ENCODE results near the gene GNPAT. TPM values are rescaled to one million over a fixed set of nuclear protein-coding genes. Genes with fewer than 3 reads are reported as not detected.
A peak's percentile ranks its signal among the peaks of the same experiment; 100 is the strongest.

GNPAT gene
- total RNA-seq (2014; rRNA removed; shearing (Covaris generic)): 94.4 and 95.9 TPM in 2 replicates
- 54.1 and 78.1 TPM in 2 replicates for polyA plus RNA-seq (2014; cell fraction: nucleus; rRNA removed)

DNA sequence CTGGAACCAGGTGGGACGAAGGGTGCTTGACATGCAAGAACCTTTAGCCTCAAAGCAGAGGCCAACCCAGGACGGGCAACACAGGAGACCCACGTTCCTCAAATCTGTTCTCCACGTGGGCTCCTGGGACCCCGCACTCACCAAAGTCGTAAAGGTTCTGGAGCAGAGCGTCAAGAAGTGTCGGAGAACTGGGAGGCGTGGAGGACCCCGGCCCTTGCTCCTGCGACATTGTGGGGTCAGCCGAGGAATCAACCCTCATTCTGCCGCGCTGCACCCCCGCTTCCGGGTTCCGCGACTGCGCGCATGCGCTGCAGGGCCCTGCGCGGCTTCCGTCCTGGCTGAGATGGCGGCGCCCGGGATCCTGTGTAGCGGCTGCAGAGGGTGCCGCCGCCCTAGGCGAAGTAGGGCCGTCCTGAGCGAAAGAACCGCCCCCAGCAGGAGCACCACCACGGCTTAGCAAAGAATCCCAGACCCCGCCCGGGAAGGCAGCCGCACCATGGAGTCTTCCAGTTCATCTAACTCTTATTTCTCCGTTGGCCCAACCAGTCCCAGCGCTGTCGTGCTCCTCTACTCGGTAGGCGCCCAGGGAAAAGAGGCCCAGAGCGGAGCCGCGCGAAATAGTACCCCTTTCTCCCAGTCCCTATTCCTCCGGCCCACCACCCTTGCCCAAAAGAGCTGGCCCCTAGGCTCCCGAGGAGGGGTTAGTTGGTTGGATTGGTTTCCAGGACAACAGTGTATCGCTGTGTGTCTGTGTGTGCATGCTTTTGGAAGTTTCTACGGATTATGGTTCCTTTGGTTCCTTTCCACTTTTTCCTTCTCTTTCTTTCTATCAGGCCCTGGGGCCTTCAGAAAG is at the start of gene GNPAT:
TSS of gene GNPAT (plus strand) at position 330 of the 853 bp plus-strand sequence. CDS start at position 497, 167 bp downstream.
- peak; percentile 86 for DNase-seq (ENCODE audit: extremely low read depth, low read depth)

DNA sequence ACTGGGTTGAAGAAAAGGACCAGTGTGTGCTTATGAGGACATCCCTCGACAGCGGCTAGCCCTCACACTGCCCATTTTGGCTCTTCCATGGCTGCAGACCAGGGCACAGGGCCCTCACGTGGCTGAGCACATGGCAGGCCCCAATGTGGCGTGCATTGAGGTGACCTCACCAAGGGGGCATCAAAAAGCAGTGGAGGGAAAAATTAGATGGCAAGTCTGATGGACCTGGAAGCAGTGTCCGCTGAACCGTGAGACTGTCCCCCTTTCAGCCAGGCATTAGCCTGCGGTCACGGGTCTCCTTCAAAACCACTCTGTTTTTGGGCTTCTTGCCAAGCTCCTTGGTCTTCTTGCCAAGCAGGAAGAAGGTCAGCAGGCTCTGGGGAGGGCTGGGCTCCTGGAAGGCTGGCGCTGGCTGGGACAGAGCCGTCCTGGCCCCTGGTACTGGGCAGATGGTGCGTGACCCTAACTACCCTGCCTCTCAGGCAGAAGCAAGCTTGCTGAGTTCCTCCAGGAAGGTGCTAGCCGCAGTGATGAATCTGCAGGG is 48.3 kb upstream of the GNPAT start:
- DNase-seq (ENCODE audit: extremely low read depth, low read depth): no peak

DNA sequence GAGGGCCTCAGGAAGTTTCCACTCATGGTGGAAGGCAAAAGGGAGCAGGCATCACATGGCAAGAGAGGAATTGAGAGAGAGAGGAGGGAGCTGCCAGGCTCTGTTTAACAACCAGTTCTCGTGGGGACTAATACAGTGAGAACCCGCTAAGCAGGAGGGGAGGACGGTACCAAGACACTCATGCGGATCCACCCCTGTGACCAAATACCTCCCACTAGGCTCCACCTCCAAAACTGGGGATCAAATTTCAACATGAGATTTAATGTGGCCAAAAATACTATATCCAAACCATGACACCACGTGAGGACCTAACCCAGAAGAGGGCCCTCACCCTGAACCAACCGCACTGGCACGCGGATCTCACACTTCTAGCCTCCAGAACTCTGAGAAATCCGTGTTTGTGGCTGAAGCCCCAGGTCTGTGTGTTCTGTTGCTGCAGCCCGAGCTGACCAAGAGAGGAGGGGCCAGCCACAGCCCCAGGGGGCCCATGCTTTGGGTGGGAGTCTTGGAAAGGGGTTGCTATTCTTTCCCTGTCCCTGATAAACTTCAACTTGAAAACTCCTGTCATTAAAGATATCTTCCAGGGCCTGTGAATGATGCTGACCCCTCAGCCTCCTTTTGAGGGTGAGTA is 47.2 kb upstream of the GNPAT start:
- no peak for DNase-seq (ENCODE audit: extremely low read depth, low read depth)

DNA sequence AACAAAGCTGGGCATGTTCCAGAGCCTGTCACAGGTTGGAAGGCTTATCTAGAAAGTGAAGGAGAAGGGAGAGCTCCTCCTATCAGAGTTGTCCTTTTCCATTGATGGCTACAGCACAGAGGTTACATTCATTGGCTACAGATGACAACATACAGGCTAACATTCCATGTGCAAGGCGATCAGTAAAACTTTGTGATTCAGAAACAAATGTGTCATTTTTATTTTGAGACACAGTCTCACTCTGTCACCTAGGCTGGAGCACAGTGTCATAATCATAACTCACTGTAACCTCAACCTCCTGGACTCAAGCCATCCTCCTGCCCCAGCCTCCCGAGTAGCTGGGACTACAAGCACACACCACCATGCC is 46.6 kb upstream of the GNPAT start:
- no peak for DNase-seq (ENCODE audit: extremely low read depth, low read depth)

DNA sequence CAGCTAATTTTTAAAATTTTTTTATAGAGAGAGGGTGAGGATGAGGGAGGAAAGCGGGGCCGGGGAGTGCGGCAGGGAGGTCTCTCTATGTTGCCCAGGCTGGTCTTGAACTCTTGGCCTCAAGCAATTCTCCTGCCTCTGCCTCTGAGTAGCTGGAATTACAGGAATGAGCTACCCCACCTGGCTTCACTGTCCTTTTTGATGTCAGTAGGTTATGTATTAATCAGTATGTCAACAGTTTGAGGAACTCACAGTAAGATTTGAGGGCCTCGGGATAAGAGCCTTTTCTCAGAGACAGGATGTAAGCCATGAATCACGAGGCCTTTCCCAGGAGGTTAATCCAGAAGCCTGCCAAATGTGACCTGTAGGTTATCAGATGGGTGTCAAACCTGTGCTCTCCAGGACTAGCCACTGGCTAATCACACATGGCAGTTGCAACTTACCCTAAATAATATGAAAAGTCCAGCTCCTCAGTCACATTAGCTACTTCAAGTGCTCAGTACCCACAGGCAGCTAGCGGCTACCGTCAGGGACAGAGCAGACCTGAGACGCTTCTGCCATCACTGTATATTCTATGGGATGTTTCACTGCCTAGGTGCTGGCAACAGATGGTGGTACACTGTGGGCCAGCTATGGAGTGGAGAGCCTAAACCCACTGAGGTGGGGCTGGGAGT is 46.0 kb upstream of the GNPAT start:
- DNase-seq (ENCODE audit: extremely low read depth, low read depth): no peak

DNA sequence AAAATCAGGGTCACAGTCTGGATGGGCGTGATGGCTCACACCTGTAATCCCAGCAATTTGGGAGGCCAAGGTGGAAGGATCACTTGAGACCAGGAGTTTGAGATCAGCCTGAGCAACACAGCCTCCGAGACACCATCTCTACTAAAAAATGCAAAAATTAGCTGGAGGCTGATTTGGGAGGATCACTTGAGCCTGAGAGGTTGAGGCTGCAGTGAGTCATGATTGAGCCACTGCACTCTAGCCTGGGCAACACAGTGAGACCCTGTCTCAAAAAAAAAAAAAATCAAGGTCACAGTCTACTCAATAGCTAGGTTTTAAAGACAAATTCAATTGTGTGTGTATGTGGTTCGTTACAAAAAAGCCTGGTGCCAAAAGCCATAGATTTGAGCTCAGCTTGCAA is 44.7 kb upstream of the GNPAT start:
- DNase-seq (ENCODE audit: extremely low read depth, low read depth): no peak

DNA sequence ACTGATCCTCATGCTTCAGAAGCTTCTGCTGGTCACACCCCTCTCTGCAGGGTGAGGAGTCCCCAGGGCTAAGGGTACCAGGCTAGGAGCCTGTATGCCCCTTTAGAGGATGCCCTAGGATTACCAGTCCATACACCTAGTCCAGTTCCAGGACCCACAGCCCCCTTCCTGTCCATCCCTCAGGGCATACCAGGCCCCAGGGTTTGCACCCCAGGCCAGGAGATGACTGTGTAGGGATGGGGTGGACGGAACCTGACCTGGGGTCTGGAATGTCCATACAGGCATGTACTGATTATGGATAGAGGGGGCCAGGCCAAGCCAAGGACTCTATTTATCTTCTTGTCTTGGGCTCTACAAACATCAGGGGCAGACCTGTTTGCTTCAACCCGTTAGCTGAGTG is 44.3 kb upstream of the GNPAT start:
- DNase-seq (ENCODE audit: extremely low read depth, low read depth): no peak

DNA sequence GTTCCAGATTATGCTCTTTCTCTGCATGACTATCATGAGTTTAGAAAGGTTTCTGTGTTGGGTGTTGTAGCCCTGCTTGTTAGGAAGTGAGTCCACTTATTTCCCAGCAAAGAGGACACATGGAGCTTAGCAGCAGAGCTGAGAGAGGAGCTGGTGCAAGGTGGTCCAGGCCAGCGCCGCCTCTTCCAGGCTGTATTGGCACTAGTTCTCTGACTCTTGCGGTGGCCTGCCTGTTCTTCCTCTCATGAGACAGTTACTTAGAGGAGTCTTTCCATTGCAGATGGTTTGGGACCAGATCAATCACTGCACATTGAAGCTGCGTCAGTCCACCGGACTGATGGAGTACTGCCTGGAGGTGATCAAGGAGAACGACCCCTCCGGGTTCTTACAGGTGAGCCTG is 41.1 kb upstream of the GNPAT start:
- DNase-seq (ENCODE audit: extremely low read depth, low read depth): no peak

DNA sequence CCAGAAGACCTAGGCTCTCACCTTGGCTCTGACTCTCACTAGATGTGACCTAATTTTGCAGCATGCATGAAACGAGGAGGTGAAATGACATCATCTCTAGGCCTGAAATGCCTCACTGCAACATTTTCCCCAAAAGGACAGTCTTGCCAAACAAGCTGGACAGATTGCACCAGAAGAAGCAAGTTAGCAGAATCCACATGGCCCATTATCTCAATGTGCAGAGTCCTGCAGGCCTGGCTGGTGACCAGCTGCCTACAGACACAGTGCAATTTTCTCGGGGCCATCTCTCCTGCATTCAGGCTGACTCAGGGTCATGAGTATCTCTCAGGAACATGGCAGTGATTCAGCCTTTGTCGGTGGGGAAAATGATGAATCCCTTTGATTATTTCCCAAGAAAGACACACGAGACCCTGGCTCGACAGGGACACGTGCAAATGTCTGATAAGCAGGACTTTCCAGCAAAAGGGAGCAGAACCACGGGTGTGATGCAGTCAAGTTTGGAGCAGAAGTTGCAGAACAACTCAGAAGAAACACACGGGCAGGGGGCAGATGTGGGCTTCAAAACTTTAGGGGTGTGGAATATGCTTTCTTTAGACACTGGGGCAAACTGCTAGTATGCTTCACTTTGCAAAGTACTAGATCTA is 40.5 kb upstream of the GNPAT start:
- no peak for DNase-seq (ENCODE audit: extremely low read depth, low read depth)

DNA sequence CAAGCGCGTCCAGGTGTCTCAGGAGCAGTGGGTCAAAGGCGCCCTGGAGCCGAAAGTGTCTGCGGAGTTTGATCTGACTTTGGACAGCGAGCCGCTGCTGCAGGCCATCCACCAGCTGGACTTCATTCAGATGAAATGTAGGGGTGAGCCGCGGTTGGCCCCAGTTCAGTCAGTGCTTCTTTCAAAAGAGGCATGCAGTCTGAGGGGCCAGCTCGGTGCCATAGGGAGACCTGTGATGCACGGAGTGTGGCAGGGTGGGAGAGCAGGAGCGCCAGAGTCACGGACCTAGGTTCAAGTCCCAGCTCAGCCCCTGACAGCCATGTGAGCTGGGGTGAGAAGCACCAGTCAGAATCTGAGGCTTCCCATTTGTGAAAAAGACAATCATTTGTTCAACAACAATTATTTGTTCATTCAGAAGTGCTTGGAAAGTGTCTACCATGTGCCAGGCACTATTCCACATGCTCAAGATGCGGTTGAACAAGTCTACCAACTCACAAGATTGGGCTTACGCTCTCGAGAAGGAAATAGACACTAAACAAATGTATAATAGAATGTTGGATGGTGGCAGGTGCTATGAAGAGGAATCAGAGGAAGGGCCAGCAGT is 39.5 kb upstream of the GNPAT start:
- no peak for DNase-seq (ENCODE audit: extremely low read depth, low read depth)

DNA sequence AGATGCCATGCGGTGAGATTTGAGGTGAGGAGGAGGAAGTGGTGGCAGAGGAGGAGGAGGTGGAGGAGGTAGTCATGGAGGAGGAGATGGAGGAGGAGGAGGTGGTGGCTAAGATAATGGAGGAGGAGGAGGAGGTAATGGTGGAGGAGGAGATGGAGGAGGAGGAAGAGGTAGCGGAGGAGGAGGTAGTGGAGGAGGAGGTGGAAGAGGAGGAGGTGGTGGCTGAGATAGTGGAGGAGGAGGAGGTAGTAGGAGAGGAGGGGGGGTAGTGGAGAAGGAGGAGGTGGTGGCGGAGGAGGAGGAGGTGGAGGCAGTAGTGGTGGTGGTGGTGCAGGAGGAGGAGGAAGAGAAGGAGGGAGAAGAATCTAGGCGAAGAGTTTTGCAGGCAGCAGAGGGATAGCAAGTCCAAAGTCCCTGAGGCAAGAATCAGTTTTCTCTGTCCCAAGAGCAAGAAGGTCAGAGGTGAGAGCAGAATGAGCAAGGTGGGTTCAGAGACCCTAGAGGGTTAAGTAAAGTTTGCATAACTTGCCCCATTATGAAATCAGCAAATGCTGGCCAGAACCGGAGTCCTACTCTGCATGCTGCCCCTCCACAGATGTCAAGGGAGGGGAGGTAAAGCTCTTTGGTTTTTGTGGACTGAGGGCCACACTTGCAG is 38.9 kb upstream of the GNPAT start:
- no peak for DNase-seq (ENCODE audit: extremely low read depth, low read depth)

DNA sequence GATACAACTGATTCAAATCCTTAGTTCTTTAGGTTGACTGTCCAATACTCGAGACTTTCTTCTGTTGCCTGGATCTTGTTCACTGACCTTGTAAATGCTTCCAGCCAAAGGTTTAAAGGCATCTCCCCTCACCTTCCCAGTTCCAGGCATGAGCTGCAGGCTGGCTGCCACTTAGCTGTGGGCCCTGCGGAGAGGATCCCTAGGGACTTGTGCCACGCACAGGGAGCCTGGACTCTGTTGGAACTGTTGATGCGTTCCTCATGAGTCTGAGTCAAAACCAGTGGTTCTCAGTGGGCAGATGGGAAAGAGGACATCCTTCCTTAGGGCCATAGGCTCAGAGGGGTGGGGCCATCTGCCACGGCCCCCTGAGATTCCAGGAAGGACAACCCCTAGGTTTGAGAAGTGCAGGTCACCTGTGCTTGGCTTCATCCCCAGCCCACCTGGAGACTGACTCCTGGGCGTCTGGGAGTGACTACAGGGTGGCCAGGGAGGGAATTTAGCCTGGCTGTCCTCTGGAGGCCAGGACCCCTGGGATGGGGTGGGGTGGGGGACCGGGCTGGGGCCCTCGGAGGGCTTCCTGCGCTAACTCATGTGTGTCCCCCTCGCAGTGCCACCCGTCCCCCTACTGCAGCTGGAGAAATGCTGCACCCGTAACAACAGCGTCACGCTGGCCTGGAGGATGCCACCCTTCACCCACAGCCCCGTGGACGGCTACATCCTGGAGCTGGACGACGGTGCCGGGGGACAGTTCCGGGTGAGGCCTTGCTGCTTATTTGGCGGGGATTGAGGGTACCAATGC is 37.6 kb upstream of the GNPAT start:
- no peak for DNase-seq (ENCODE audit: extremely low read depth, low read depth)

DNA sequence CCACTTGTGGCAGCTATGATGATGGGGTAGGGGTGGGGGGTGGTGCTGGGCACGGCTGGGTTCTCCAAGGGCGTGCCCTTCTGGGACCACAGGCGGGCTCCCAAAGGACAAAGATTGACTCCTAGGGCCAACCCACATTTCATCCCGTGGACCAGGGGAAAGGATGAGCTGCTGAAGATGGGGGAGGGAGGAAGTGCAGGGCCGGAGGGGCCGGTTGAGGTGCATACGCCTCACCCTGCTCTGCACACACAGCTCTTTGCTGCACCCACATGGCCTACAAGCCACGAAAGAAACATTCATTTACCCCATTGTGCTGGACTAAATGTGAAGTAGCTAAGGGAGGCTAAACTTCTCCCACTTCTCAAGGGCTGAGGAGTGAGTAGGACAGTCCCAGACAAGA is 34.2 kb upstream of the GNPAT start:
- peak; percentile 20 for DNase-seq (ENCODE audit: extremely low read depth, low read depth)

DNA sequence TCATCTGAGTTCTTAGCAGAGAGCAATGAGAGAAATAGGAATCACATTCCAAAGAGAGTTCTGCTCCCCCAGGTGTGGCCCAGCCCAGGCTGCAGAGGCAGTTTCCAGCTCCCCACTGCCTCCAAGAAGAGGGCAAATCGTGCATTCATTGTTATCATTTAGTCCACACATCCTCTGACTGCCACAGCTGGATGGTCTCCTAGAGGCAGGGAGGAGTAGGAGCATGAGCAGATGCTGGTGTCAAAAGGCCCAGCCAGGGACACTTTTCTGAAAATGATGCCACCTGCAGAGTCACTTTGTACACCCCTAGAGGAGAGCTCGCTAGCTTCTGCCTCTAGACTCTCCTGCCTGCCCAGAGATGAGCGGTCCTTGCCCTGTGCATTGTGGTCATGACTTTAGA is 33.6 kb upstream of the GNPAT start:
- DNase-seq (ENCODE audit: extremely low read depth, low read depth): no peak

DNA sequence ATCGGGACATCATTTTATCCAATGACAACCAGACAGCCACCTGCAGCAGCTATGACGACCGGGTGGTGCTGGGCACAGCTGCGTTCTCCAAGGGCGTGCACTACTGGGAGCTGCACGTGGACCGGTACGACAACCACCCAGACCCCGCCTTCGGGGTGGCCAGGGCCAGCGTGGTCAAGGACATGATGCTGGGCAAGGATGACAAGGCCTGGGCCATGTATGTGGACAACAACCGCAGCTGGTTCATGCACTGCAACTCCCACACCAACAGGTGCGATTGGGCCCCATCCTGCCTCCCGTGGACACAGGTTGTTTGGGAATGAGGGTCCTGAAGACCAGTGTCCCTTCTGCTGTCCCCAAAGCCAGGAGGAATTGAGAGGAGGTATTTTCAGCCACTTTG is 32.0 kb upstream of the GNPAT start:
- DNase-seq (ENCODE audit: extremely low read depth, low read depth): no peak

DNA sequence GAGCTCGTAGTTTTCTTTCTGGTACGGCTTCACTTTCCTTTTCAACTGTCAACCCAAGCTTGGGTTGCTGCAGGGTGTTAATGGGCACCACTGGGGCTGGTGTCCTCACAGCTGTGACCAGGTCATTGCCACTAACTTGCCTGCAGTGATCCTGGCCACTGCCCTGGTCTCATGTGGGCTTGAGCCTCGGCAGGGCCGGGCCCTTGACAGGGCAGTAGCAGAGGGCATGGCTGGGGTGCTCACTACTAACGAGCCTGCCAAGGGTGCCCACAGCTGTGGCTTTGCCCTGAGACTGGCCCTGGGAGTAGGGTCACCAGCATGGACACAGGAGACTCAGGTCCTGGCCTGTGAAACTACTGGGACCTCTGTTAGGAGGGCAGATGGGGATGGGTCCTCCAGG is 31.5 kb upstream of the GNPAT start:
- no peak for DNase-seq (ENCODE audit: extremely low read depth, low read depth)

DNA sequence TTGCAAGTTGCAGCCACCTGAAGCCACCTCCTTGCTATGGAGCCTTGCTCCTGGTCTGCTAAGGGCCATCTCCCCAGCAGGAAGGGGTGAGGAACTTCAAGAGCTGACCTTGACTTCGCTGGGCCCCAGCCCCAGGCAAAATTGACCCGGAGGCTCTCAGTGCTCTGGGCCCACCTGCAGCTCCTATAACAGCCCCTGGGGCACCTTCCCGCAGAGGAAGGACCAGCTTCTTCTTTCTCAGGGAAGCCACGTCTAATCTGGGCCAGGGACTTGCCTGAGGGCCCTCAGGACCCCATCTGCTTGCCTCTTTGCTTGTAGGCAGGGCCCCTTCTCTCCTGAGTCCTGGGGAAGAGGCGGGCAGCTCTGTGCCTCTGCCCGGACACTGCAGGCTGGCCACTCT is 30.9 kb upstream of the GNPAT start:
- no peak for DNase-seq (ENCODE audit: extremely low read depth, low read depth)

DNA sequence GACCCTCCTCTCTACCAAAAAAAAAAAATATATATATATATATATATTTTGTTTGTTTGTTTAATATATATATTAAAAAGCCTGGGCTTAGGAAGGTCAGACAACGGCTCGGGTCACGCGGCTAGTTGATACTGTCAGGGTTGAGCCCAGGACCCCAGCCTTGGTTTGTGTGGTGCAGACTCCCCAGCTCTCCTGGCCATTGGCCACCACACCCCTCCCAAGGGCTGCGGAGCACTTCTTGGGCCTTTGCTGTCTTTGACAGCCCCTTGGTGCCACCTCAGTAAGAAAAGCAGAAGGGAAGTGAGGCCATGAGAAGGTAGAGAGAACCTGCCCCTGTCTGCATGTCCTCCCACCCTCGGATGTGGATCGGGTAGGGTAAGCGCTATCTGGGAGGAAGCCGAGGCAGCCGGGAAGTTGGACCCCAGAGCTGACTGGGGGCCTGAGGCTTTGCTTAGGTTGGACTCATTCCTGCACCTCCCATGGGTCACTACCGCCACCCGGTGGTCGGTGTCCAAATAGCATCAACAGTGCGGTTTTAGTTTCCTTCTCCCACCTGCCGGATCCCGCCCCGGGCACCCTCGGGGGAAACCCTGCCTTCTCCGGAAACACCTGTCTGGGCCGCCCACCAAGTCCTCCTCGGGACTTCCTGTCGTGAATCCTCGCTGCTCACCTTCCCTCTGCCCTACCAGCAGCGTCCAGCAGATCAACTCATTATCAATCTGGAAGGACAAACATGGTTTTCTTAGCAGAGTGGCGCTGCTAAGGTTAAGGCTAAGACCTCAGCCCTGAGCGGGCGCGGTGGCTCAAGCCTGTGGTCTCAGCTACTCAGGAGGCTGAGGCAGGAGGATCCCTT is 29.8 kb upstream of the GNPAT start:
- peak; percentile 84 for DNase-seq (ENCODE audit: extremely low read depth, low read depth)

All from NCI-H460 (cell line).